Activated effector memory CD4-positive, alpha-beta T cell treated with anti-CD3 and anti-CD28 coated beads, Interleukin-2, amount 50 U/mL, for 16 hours (primary cell): ENCODE data around the gene ARVCF.
"Not testable (repeated sequence)": the region's sequence is repeated elsewhere in the genome, so short reads cannot be mapped to it uniquely, and the experiment has no call there.

Experiments used
- DNase-seq: peaks from one replicate; pipeline ENCODE4 v3.0.0-alpha.2; 2020

Gene ARVCF

DNA sequence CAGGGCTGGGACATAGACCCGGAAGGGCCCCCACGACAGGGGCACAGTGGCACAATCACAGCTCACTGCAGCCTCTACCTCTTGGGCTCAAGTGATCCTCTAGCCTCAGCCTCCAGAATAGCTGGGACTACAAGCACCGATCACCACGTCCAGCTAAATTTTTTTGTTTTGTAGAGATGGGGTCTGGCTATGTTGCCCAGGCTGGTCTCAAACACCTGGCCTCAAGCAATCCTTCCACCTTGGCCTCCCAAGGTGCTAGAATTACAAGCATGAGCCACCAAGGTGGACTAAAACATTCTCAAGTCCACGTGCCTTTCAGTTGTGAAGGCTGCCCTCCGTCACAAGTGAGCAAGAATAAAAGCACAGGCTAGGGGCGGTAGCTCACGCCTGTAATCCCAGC lies 85.1 kb downstream of the ARVCF start:
- DNase-seq, result no peak

DNA sequence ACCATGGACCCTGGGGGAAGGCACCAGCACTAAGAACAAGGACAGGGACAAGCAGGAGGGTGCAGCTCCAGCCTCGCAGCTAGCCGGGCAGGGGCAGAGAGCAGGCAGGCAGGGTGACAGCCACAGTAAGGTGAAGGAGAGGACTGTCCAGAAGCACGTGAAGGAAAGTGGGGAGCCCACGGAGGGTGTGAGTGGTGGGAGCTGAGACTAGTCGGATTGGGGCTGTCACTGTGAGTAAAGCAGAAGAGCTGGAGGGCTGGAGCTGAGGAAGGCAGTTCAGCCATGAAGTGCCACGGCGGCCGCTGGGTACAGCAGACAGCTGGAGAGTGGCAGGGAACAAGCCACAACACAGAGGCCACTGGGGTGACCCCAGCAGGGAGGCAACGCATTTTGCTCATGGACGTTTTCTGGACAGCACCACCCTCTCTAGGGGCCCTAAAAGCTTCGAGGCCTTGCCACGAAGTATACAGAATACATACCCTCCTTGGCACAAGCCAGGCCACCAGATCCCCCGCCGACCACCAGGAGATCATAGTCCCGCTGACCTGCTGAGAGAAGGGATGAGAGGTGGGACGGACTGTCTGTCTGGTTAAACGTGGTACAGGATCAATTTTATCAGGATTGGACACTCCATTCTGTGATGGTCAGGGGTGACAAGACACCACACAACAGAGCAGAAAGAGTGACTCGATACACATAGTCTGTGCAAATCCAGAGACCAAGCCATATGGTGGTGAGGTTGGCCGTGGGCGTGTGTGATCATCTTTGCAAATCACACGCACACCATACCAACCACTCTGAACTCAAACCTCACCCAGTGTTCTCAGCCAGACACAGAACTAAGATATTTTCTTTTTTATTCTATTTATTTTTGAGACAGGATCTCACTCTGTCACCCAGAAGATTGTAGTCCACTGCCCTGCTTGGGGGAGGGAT lies 85.8 kb downstream of the ARVCF start:
- DNase-seq, result no peak

DNA sequence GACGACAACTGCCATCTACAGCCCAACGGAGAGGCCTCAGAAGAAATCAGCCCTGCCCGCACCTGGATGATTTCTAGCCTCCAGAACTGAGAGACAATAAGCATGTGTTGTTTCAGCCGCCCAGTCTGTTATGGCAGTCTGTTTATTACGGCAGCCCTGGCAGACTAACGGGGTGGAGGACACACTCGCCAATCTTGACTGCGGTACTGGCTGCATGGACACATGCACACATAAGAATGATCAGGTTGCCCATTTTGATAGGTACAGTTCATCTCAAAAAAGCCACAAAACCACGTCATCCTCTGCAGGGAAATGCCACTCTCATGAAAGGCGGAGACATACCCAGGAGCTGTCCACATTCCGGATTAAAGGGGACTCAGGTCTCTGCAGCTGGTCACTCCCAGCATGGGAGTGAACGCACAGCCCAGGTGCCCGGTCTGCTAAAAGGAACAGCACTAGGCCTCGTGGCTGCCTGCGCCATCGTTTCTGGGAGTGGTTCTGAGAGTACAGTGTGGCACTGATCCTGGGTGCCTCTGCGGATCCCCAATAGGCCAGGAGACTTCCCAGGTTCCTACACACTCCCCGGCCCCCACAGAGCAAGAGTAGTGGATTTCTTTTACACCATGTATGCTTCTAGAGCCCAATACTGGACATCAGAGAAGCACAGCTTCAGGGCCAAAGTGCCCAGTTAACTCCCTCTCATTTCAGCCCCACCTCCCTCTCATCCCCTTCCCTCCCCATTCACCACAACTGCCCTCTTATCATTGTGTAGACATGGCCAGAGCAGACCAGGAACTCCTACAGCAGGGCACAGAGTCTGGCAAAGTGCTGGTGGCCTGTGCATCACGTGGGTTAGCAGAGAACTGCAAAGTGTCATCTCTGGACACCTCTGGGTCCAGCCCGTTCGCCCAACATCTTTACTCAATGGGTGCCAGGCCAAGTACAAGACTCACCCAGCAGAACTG lies 86.8 kb downstream of the ARVCF start:
- DNase-seq, result no peak

DNA sequence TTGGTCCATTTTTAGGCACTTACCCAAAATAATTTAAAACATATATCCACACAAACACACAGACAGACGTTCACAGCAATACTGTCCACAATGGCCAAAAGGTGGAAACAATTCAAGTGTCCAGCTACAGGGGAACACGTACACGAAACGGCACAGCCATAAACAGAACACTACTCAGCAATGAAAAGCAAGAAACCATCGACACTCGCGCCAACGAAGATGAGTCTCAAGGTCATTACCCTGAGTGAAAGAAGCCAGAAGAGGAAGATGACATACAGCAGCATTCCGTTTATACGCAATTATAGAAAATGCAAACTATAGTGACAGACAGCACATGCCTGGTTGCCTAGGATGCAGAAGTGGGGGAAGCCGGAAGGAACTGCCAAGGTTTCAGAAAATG lies 88.4 kb downstream of the ARVCF start:
- no peak for DNase-seq

DNA sequence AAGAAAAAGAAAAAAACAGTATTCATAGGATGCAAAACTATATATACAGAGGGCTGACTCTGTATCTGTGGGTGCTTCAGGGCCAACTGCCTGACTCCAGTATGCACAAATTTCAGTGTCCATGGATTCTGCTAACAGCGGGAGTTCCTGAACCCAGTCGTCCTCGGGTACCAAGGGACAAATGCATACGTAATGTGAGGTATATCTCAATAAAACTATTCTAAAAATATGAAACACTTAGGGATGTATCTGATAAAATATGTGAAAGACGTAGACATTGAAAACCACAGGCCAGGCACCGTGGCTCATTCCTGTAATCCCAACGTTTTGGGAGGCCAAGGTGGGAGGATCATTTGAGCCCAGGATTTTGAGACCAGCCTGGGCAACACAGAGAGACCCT lies 88.9 kb downstream of the ARVCF start:
- DNase-seq, result no peak

DNA sequence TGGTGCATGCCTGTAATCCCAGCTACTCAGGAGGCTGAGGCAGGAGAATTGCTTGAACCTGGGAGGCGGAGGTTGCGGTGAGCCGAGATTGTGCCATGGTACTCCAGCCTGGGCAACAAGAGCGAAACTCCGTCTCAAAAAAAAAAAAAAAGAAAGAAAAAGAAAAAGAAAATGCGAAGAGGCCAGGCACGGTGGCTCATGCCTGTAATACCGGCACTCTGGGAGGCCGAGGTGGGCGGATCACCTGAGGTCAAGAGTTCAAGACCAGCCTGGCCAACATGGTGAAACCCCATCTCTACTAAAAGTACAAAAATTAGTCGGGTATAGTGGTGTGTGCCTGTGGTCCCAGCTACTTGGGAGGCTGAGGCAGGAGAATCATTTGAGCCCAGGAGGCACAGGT lies 90.6 kb downstream of the ARVCF start:
- DNase-seq, result not testable (repeated sequence)

DNA sequence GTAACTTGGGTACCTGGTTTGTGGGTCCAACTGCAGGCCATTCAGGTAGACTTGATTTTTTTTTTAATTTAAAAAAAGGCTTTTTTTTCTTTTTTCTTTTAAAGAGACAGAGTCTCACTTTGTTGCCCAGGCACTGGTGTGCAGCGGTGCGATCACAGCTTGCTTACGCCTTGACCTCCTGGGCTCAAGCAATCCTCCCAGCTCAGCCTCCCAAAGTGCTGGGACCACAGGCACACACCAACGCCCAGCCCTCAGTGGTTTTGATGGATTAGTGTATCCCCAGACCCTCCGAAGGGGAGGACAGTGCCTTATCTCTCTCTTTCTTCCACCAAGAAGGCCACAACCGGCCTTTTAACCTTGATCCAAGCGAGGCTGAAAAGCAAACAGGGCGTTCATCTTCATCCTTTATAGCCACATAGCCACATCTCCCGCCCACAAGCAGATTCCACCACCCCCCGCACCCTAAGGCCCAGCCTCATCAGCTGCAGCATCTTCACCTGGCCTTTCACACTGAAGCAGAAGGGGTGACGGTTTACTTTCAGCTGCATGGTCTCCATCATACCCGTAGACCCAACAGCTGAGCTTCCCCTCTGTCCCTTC lies 92.6 kb downstream of the ARVCF start:
- DNase-seq, result no peak

DNA sequence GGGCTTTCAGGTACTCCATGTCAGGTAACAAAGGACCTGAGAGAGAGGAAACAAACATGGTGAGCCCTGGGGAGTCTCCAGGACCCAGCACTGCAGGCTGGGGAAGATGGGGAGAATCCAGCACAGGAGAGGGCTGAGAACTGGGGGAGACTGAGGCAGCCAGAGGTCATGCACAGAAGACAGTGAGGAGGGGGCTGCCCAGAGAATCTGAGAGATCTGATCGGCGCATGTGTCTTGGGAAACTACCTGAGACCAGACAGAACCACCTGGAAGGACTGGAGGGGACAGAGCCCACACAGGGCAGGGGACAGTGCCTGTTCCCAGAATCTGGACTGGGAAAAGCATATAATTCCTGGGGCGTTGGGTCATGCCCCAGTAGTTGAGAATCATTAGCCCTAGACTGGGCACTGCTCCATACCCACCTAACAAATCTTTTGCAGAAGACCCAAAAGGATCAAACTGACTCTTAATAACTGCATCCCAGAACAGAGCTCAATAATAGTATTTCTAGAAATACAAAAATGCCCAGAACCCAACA lies 95.0 kb downstream of the ARVCF start:
- no peak for DNase-seq
